ENCODE results near the gene AAMDC.

Gene AAMDC

DNA sequence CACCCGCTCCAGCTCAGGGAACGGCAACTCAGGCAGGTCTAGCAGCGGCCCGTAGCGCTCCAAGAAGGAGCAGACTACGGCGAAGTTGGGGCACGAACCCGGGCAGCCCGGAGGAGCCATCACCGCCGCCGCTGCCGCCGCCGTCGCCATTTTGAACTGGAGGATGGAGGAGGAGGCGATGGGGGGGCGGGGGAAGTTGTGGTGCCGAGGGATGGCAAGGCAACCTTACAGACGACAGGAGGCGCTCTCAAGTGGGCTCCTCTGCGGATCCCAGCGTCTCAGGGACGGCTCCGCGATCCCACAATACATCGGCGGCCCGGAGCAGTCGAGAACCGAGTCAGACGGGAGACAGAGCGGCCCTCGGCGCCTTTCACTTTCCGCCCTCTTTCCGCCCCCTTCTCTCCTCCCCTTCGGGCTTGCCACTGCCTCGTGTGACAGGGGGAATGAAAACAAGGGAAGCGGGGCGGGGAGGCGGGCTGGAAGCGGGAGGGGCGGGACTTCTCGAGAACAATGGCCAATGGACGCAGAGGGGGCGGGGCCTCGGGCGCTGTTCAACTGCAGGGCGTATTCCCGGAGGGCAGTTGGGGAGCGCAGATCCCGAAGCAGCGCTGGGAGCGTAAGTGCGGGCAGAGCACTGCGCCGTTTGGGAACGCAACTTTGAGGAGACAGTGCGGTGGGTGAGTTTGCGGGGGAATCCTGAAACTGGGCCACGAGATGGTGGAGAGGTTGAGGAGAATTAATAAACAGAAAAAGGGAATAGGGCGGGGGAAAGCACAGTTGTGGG, at the start of gene AAMDC, which contains the start of gene RSF1:
TSS of gene AAMDC (plus strand) at position 580 of the 784 bp plus-strand sequence. CDS start 21,353 bp downstream, outside the sequence.
TSS of gene RSF1 (minus strand) at position 158 of the 784 bp plus-strand sequence. CDS start at position 150, 8 bp downstream.
- Histone ChIP-seq H3K4me1 (ENCODE audit: control insufficient read depth, insufficient read depth, low read length) (no peaks in the 10 kb centered on the region; the same call in 1 of the 2 replicates), H3K27me3 (ENCODE audit: control insufficient read depth, insufficient read depth, low read length) (no peaks in the 10 kb centered on the region), H3K36me3 (ENCODE audit: control insufficient read depth, insufficient read depth, low read length) (no peaks in the 10 kb centered on the region), H3K9ac (ENCODE audit: low read length) (peak within 1 kb of the TSS; percentile 97), H3K9me3 (ENCODE audit: control insufficient read depth, insufficient read depth, low read depth, low read length) (peaks cover 5% of the 10 kb centered on the region; the same call in 1 of the 2 replicates), H3K27ac (ENCODE audit: low read depth, low read length) (peak within 1 kb of the TSS; percentile 97), H3K4me3 (ENCODE audit: low read depth, low read length) (peak within 1 kb of the TSS; percentile 94)

DNA sequence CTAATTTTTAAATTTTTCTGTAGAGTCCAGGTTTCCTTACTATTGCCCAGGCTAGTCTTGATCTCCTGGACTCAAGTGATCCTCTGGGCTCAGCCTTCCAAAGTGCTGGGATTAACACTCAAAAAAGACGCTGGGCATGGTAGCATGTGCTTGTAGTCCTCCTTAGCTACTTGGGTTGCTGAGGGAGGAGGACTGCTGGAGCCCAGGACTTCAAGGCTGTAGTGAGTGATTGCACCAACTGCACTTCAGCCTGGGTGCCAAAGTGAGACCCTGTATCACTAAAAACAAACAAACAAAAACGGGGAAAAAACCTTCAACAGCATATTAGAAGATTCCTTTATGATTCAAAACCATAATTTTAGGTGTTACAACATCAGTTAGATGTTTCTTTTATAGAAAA, 45.0 kb upstream of the AAMDC start:
- Histone ChIP-seq H3K9ac (ENCODE audit: low read length) (no peak overlapping the region), H3K27ac (ENCODE audit: low read depth, low read length) (no peak overlapping the region), H3K27me3 (ENCODE audit: control insufficient read depth, insufficient read depth, low read length) (no peaks in the 10 kb centered on the region), H3K9me3 (ENCODE audit: control insufficient read depth, insufficient read depth, low read depth, low read length) (no peaks in the 10 kb centered on the region), H3K36me3 (ENCODE audit: control insufficient read depth, insufficient read depth, low read length) (no peaks in the 10 kb centered on the region), H3K4me3 (ENCODE audit: low read depth, low read length) (no peak overlapping the region), H3K4me1 (ENCODE audit: control insufficient read depth, insufficient read depth, low read length) (peaks cover 9% of the 10 kb centered on the region; the same call in 1 of the 2 replicates)

- Histone ChIP-seq H3K27ac (ENCODE audit: low read depth, low read length) (no peak overlapping the region), H3K9me3 (ENCODE audit: control insufficient read depth, insufficient read depth, low read depth, low read length) (no peaks in the 10 kb centered on the region), H3K36me3 (ENCODE audit: control insufficient read depth, insufficient read depth, low read length) (no peaks in the 10 kb centered on the region), H3K9ac (ENCODE audit: low read length) (no peak overlapping the region), H3K27me3 (ENCODE audit: control insufficient read depth, insufficient read depth, low read length) (no peaks in the 10 kb centered on the region), H3K4me1 (ENCODE audit: control insufficient read depth, insufficient read depth, low read length) (peaks cover 5% of the 10 kb centered on the region; the same call in 1 of the 2 replicates), H3K4me3 (ENCODE audit: low read depth, low read length) (no peak overlapping the region)
These were observed 44.5 kb upstream of the AAMDC start for GRCh38 chr11:77776455-77776854.

DNA sequence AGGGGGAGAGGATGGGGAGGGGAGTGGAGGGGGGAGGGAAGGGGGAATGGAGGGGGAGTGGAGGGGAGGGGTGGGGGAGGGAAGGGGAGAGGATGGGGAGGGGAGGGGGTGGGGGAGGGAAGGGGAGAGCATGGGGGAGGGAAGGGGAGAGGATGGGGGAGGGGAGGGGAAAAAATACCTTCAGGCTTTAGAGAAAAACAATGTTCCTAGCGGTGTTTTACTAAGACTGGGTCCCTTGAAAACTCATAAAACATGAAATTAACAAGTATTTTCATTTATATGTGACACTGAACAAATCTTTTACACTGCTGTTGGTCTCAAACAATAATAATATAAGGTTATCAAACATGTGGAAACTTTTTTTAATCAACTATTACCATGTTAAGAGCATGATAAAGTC, 42.8 kb upstream of the AAMDC start:
- no peaks in the 10 kb centered on the region; the same call in 1 of the 2 replicates for H3K4me1 ChIP-seq (ENCODE audit: control insufficient read depth, insufficient read depth, low read length)
- H3K36me3 ChIP-seq (ENCODE audit: control insufficient read depth, insufficient read depth, low read length) = no peaks in the 10 kb centered on the region
- H3K27me3 ChIP-seq (ENCODE audit: control insufficient read depth, insufficient read depth, low read length) = no peaks in the 10 kb centered on the region
- H3K9me3 ChIP-seq (ENCODE audit: control insufficient read depth, insufficient read depth, low read depth, low read length) = no peaks in the 10 kb centered on the region
- no peak overlapping the region for H3K4me3 ChIP-seq (ENCODE audit: low read depth, low read length)
- H3K9ac ChIP-seq (ENCODE audit: low read length) = no peak overlapping the region
- no peak overlapping the region for H3K27ac ChIP-seq (ENCODE audit: low read depth, low read length)

- Histone ChIP-seq H3K4me1 (ENCODE audit: control insufficient read depth, insufficient read depth, low read length) (no peaks in the 10 kb centered on the region; the same call in 1 of the 2 replicates), H3K27ac (ENCODE audit: low read depth, low read length) (no peak overlapping the region), H3K4me3 (ENCODE audit: low read depth, low read length) (no peak overlapping the region), H3K27me3 (ENCODE audit: control insufficient read depth, insufficient read depth, low read length) (no peaks in the 10 kb centered on the region), H3K9ac (ENCODE audit: low read length) (no peak overlapping the region), H3K36me3 (ENCODE audit: control insufficient read depth, insufficient read depth, low read length) (no peaks in the 10 kb centered on the region), H3K9me3 (ENCODE audit: control insufficient read depth, insufficient read depth, low read depth, low read length) (no peaks in the 10 kb centered on the region)
These were observed 42.4 kb upstream of the AAMDC start for GRCh38 chr11:77778549-77778948.

DNA sequence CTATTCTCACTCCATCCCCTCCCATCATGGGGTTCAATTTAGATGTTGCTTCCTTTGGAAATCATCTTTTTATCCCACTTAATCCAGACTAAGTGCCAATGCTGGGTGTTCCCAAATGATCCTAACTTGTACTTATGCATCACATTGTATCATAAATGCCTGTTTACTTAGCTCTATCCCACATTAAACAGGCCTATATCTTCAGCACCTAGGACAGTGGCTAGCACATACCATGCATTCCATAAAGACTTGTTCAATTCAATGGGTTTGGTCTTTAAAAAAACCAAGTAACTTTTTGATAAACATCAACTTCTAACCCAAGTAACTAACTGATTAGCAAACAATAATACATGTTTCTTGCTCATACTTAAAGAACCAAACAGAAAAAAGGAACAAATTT, 41.0 kb upstream of the AAMDC start:
- Histone ChIP-seq H3K9me3 (ENCODE audit: control insufficient read depth, insufficient read depth, low read depth, low read length) (no peaks in the 10 kb centered on the region), H3K27me3 (ENCODE audit: control insufficient read depth, insufficient read depth, low read length) (no peaks in the 10 kb centered on the region), H3K4me3 (ENCODE audit: low read depth, low read length) (no peak overlapping the region), H3K9ac (ENCODE audit: low read length) (no peak overlapping the region), H3K27ac (ENCODE audit: low read depth, low read length) (no peak overlapping the region), H3K36me3 (ENCODE audit: control insufficient read depth, insufficient read depth, low read length) (no peaks in the 10 kb centered on the region), H3K4me1 (ENCODE audit: control insufficient read depth, insufficient read depth, low read length) (no peaks in the 10 kb centered on the region; the same call in 1 of the 2 replicates)

DNA sequence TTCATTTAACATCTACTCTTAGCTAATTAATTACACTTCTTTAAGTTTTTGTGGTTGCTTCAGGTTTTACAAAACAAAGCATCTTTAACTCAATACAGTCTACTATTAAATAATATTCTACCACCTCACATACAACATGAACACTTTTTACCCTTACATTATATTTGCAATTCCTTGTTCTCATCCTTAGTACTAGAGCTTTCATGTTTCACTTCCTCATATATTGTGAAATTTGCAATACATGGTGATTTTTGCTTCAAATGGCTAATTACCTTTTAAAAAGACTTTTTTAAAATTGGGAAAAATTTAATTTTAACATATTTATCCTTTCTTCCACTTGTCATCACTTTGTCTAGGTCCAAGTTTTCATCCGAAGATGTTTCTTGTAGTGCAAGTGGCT, 37.9 kb upstream of the AAMDC start:
- Histone ChIP-seq H3K27ac (ENCODE audit: low read depth, low read length) (no peak overlapping the region), H3K9me3 (ENCODE audit: control insufficient read depth, insufficient read depth, low read depth, low read length) (no peaks in the 10 kb centered on the region), H3K4me1 (ENCODE audit: control insufficient read depth, insufficient read depth, low read length) (peaks cover 6% of the 10 kb centered on the region), H3K27me3 (ENCODE audit: control insufficient read depth, insufficient read depth, low read length) (no peaks in the 10 kb centered on the region), H3K36me3 (ENCODE audit: control insufficient read depth, insufficient read depth, low read length) (no peaks in the 10 kb centered on the region), H3K4me3 (ENCODE audit: low read depth, low read length) (no peak overlapping the region), H3K9ac (ENCODE audit: low read length) (no peak overlapping the region)

DNA sequence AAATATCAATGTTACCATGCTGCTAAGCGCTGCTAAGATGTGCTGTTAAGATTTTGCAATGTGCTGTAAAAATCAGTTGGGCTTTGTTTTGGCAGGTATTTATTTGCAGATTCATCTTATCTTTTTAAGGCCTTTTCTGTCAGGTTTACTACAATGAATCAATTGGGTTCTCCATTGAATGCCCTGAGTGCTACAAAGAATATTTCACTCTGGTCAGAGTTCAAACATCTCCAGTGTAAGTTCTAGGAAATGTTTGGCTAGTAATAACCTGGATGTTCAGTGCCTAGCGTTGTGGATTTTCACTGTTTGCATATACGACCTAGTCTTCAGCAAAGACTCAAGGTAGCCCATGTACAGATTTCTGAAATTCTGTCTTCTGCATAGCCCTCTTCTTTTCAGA, 36.4 kb upstream of the AAMDC start:
- Histone ChIP-seq H3K9ac (ENCODE audit: low read length) (no peak overlapping the region), H3K36me3 (ENCODE audit: control insufficient read depth, insufficient read depth, low read length) (no peaks in the 10 kb centered on the region), H3K9me3 (ENCODE audit: control insufficient read depth, insufficient read depth, low read depth, low read length) (no peaks in the 10 kb centered on the region), H3K4me3 (ENCODE audit: low read depth, low read length) (no peak overlapping the region), H3K27ac (ENCODE audit: low read depth, low read length) (no peak overlapping the region), H3K4me1 (ENCODE audit: control insufficient read depth, insufficient read depth, low read length) (peaks cover 16% of the 10 kb centered on the region), H3K27me3 (ENCODE audit: control insufficient read depth, insufficient read depth, low read length) (no peaks in the 10 kb centered on the region)

- H3K27me3 ChIP-seq (ENCODE audit: control insufficient read depth, insufficient read depth, low read length) = no peaks in the 10 kb centered on the region
- H3K36me3 ChIP-seq (ENCODE audit: control insufficient read depth, insufficient read depth, low read length) = peaks cover 20% of the 10 kb centered on the region
- H3K4me3 ChIP-seq (ENCODE audit: low read depth, low read length) = no peak overlapping the region
- no peak overlapping the region for H3K27ac ChIP-seq (ENCODE audit: low read depth, low read length)
- H3K9ac ChIP-seq (ENCODE audit: low read length) = no peak overlapping the region
- peaks cover 38% of the 10 kb centered on the region for H3K9me3 ChIP-seq (ENCODE audit: control insufficient read depth, insufficient read depth, low read depth, low read length)
- H3K4me1 ChIP-seq (ENCODE audit: control insufficient read depth, insufficient read depth, low read length) = peaks cover 16% of the 10 kb centered on the region
These were observed 31.7 kb upstream of the AAMDC start for GRCh38 chr11:77789061-77789730.

DNA sequence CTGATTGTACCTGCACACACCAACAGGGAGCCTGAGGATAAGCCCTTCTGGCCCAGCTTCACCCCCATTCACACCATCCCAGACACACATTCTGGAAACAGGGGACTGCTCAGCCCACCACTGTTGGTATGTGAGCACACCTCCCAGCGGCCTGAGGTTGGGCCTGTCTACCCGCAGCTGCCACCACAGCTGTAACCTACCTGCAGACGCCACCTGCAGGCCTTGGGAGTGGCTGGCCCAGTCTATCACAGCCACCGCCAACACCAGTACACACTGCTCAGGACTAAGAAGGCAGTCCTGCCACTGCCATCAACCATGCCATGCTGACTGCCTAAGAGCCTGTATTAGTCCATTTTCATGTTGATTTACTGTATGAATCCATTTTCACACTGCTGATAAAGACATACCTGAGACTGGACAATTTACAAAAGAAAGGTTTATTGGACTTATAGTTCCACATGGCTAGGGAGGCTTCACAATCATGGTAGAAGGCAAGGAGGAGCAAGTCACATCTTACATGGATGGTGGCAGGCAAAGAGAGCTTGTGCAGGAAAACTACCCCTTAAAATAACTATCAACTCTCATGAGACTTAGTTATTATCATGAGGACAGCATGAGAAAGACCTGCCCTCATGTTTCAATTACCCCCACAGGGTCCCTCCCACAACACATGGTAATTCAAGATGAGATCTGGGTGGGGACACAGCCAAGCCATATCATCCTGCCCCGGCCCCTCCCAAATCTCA, 31.0 kb upstream of the AAMDC start:
- H3K27me3 ChIP-seq (ENCODE audit: control insufficient read depth, insufficient read depth, low read length) = no peaks in the 10 kb centered on the region
- H3K36me3 ChIP-seq (ENCODE audit: control insufficient read depth, insufficient read depth, low read length) = peaks cover 20% of the 10 kb centered on the region
- no peak overlapping the region for H3K9ac ChIP-seq (ENCODE audit: low read length)
- no peak overlapping the region for H3K27ac ChIP-seq (ENCODE audit: low read depth, low read length)
- H3K9me3 ChIP-seq (ENCODE audit: control insufficient read depth, insufficient read depth, low read depth, low read length) = peaks cover 43% of the 10 kb centered on the region
- H3K4me1 ChIP-seq (ENCODE audit: control insufficient read depth, insufficient read depth, low read length) = peaks cover 16% of the 10 kb centered on the region
- H3K4me3 ChIP-seq (ENCODE audit: low read depth, low read length) = no peak overlapping the region

All from HUES6 (cell line).